GM06990 (cell line): ENCODE results near the gene DDX42.

Experiments
- DNase-seq: peaks from one replicate; pipeline ENCODE4 v3.0.0-alpha.2; 2011; ENCODE audit not compliant: insufficient read length; ENCODE audit errors: extremely low read depth
- H3K27me3 ChIP-seq: replicated peaks from 2 replicates; pipeline ENCODE4 v1.6.0; 2011; ENCODE audit warnings: low read length; ENCODE audit not compliant: control insufficient read depth, insufficient read depth
- H3K36me3 ChIP-seq: 2 replicates; pipeline ENCODE4 v1.5.1; 2011; ENCODE audit warnings: low read length; ENCODE audit not compliant: control insufficient read depth, insufficient read depth
- H3K4me3 ChIP-seq: replicated peaks from 2 replicates; pipeline ENCODE4 v1.5.1; 2011; ENCODE audit warnings: low read depth, mild to moderate bottlenecking, control low read depth, low read length
- CTCF ChIP-seq: IDR thresholded peaks from 2 replicates; pipeline ENCODE4 v1.5.1; 2011; ENCODE audit warnings: low read length, control low read depth, mild to moderate bottlenecking, inconsistent platforms; ENCODE audit not compliant: insufficient read depth, poor library complexity, severe bottlenecking

The DDX42 gene

GRCh38 chr17:63751806-63752205, 22.2 kb upstream of the DDX42 start:
- peaks cover 3% of the 10 kb centered on the region for H3K36me3 ChIP-seq
- DNase-seq, result no peak
- H3K27me3 ChIP-seq, result no peaks in the 10 kb centered on the region
- no peak overlapping the region for H3K4me3 ChIP-seq
- TF ChIP-seq CTCF, result no peak

GRCh38 chr17:63752707-63753106, 21.3 kb upstream of the DDX42 start:
- no peak overlapping the region for H3K4me3 ChIP-seq
- DNase-seq, result no peak
- TF ChIP-seq CTCF, result no peak
- H3K27me3 ChIP-seq, result no peaks in the 10 kb centered on the region
- H3K36me3 ChIP-seq, result peaks cover 3% of the 10 kb centered on the region

GRCh38 chr17:63753215-63753614, 20.8 kb upstream of the DDX42 start:
- DNase-seq, result no peak
- H3K36me3 ChIP-seq, result peaks cover 7% of the 10 kb centered on the region
- TF ChIP-seq CTCF, result no peak
- no peaks in the 10 kb centered on the region for H3K27me3 ChIP-seq
- H3K4me3 ChIP-seq, result no peak overlapping the region

- Histone ChIP-seq H3K4me3 (no peak overlapping the region), H3K27me3 (no peaks in the 10 kb centered on the region), H3K36me3 (peaks cover 8% of the 10 kb centered on the region)
- no peak for DNase-seq
- no peak for TF ChIP-seq CTCF
Observed at GRCh38 chr17:63754046-63754445, 19.9 kb upstream of the DDX42 start.

- no peak for TF ChIP-seq CTCF
- Histone ChIP-seq H3K36me3 (peaks cover 13% of the 10 kb centered on the region), H3K4me3 (no peak overlapping the region), H3K27me3 (no peaks in the 10 kb centered on the region)
- DNase-seq, result no peak
Observed at GRCh38 chr17:63758428-63758827, 15.5 kb upstream of the DDX42 start.
